ENCODE results near the gene BANF2. TPM values are rescaled to one million over a fixed set of nuclear protein-coding genes. Genes with fewer than 3 reads are reported as not detected.

BANF2 gene
- total and polyA plus RNA-seq, 2 of the 13 experiments (the other 11 are each of a cell fraction or from before 2014, with no cell fraction given) = 0.35 TPM; not detected in 1

- TF ChIP-seq, protein P1, sequence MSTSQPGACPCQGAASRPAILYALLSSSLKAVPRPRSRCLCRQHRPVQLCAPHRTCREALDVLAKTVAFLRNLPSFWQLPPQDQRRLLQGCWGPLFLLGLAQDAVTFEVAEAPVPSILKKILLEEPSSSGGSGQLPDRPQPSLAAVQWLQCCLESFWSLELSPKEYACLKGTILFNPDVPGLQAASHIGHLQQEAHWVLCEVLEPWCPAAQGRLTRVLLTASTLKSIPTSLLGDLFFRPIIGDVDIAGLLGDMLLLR (CRISPR knock-in tag; IDR thresholded peaks at IDR 0.05) = no peak
- TF ChIP-seq ERF (CRISPR knock-in tag; IDR thresholded peaks at IDR 0.05) (no peak), TBL1XR1 (IDR thresholded peaks at IDR 0.05; ENCODE audit: borderline replicate concordance, low read length, partially characterized antibody) (no peak), EEA1 (CRISPR knock-in tag; IDR thresholded peaks at IDR 0.05; ENCODE audit: borderline replicate concordance) (no peak), SRSF9 (IDR thresholded peaks at IDR 0.05; ENCODE audit: borderline replicate concordance, insufficient read depth, low read depth, low read length, poor library complexity, severe bottlenecking) (no peak), MYNN (CRISPR knock-in tag; IDR thresholded peaks at IDR 0.05; ENCODE audit: low read depth) (no peak), ZNF3 (CRISPR knock-in tag; IDR thresholded peaks at IDR 0.05) (peak; percentile 90), ZMYM3 (CRISPR knock-in tag; IDR thresholded peaks at IDR 0.05) (peak; percentile 84), ZNF674 (CRISPR knock-in tag; IDR thresholded peaks at IDR 0.05; ENCODE audit: low read depth) (no peak), NFYB (CRISPR knock-in tag; IDR thresholded peaks at IDR 0.05) (peak; percentile 1; the same call in 1 of the 2 replicates), ZNF335 (CRISPR knock-in tag; IDR thresholded peaks at IDR 0.05) (no peak), NFE2L1 (CRISPR knock-in tag; IDR thresholded peaks at IDR 0.05; ENCODE audit: borderline replicate concordance) (no peak), IKZF5 (CRISPR knock-in tag; IDR thresholded peaks at IDR 0.05) (no peak), CREBL2 (CRISPR knock-in tag; IDR thresholded peaks at IDR 0.05; ENCODE audit: borderline replicate concordance) (no peak), ZNF33A (CRISPR knock-in tag; IDR thresholded peaks at IDR 0.05; ENCODE audit: borderline replicate concordance) (no peak)
- TF ChIP-seq, protein P2, sequence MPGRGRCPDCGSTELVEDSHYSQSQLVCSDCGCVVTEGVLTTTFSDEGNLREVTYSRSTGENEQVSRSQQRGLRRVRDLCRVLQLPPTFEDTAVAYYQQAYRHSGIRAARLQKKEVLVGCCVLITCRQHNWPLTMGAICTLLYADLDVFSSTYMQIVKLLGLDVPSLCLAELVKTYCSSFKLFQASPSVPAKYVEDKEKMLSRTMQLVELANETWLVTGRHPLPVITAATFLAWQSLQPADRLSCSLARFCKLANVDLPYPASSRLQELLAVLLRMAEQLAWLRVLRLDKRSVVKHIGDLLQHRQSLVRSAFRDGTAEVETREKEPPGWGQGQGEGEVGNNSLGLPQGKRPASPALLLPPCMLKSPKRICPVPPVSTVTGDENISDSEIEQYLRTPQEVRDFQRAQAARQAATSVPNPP (CRISPR knock-in tag; IDR thresholded peaks at IDR 0.05) = no peak
- TF ChIP-seq, protein P3, sequence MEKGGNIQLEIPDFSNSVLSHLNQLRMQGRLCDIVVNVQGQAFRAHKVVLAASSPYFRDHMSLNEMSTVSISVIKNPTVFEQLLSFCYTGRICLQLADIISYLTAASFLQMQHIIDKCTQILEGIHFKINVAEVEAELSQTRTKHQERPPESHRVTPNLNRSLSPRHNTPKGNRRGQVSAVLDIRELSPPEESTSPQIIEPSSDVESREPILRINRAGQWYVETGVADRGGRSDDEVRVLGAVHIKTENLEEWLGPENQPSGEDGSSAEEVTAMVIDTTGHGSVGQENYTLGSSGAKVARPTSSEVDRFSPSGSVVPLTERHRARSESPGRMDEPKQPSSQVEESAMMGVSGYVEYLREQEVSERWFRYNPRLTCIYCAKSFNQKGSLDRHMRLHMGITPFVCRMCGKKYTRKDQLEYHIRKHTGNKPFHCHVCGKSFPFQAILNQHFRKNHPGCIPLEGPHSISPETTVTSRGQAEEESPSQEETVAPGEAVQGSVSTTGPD (CRISPR knock-in tag; IDR thresholded peaks at IDR 0.05) = no peak
- TF ChIP-seq, protein P4, sequence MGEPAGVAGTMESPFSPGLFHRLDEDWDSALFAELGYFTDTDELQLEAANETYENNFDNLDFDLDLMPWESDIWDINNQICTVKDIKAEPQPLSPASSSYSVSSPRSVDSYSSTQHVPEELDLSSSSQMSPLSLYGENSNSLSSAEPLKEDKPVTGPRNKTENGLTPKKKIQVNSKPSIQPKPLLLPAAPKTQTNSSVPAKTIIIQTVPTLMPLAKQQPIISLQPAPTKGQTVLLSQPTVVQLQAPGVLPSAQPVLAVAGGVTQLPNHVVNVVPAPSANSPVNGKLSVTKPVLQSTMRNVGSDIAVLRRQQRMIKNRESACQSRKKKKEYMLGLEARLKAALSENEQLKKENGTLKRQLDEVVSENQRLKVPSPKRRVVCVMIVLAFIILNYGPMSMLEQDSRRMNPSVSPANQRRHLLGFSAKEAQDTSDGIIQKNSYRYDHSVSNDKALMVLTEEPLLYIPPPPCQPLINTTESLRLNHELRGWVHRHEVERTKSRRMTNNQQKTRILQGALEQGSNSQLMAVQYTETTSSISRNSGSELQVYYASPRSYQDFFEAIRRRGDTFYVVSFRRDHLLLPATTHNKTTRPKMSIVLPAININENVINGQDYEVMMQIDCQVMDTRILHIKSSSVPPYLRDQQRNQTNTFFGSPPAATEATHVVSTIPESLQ (CRISPR knock-in tag; conservative IDR thresholded peaks at IDR 0.05) = no peak
- TF ChIP-seq, protein P5, sequence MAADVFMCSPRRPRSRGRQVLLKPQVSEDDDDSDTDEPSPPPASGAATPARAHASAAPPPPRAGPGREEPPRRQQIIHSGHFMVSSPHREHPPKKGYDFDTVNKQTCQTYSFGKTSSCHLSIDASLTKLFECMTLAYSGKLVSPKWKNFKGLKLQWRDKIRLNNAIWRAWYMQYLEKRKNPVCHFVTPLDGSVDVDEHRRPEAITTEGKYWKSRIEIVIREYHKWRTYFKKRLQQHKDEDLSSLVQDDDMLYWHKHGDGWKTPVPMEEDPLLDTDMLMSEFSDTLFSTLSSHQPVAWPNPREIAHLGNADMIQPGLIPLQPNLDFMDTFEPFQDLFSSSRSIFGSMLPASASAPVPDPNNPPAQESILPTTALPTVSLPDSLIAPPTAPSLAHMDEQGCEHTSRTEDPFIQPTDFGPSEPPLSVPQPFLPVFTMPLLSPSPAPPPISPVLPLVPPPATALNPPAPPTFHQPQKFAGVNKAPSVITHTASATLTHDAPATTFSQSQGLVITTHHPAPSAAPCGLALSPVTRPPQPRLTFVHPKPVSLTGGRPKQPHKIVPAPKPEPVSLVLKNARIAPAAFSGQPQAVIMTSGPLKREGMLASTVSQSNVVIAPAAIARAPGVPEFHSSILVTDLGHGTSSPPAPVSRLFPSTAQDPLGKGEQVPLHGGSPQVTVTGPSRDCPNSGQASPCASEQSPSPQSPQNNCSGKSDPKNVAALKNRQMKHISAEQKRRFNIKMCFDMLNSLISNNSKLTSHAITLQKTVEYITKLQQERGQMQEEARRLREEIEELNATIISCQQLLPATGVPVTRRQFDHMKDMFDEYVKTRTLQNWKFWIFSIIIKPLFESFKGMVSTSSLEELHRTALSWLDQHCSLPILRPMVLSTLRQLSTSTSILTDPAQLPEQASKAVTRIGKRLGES (CRISPR knock-in tag; IDR thresholded peaks at IDR 0.05; ENCODE audit: borderline replicate concordance) = no peak
Observed at GRCh38 chr20:17758010-17758409, 58.2 kb downstream of the BANF2 start (continued).

Measured in HepG2 (cell line).